Activated CD4-positive, alpha-beta T cell treated with anti-CD3 and anti-CD28 coated beads for 24 hours (primary cell): ENCODE measurements around the gene NRG3.
"Not testable (repeated sequence)": the region's sequence is repeated elsewhere in the genome, so short reads cannot be mapped to it uniquely, and the experiment has no call there.

Experiments used
- DNase-seq, 2 donors: peaks; one replicate each; pipeline ENCODE4 v3.0.0-alpha.2; 2020; ENCODE audit warnings: low read depth in 2 of 2

Gene NRG3

DNA sequence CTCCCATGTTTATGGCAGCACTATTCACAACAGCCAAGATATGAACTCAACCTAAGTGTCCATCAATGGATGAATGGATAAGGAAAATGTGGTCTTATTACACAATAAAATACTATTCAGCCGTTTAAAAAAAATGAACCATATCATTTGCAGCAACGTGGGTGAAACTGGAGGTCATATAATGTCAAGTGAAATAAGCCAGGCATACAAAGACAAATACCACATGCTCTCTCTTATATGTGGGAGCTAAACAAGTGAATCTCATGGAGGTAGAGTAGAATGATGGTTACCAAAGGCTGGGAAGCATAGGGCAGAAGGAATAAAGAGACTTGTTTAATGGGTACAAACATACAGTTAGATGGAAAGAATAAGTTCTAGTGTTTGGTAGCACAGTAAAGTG, 699.1 kb downstream of the NRG3 start:
- DNase-seq: no peak

GRCh38 chr10:82575318-82575717, 700.3 kb downstream of the NRG3 start:
- no peak for DNase-seq

GRCh38 chr10:82576093-82576492, 701.1 kb downstream of the NRG3 start:
- no peak for DNase-seq

- no peak for DNase-seq
Observed at GRCh38 chr10:82581940-82582339, 706.9 kb downstream of the NRG3 start.

DNA sequence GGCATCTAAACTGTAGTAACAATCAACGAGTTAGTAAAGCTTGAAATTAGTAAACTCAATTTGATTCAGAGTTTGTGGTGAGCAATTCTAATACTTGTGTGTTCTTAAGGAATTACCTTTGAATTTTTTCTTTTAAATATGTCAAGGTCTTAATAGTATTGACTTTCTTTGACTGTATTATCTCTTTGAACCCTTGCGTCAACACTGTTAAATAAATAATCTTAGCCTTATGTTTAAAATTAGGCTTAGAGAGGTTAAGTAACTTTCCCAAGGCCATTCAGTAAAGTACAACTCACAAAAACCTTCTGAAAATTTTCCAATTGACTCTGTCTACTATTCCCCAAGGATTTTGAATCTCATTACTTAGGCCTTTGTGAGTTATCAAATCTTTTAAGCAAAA, 716.4 kb downstream of the NRG3 start:
- no peak for DNase-seq

GRCh38 chr10:82597840-82598239, 722.8 kb downstream of the NRG3 start:
- DNase-seq: no peak

GRCh38 chr10:82609845-82610244, 734.9 kb downstream of the NRG3 start:
- DNase-seq: no peak

DNA sequence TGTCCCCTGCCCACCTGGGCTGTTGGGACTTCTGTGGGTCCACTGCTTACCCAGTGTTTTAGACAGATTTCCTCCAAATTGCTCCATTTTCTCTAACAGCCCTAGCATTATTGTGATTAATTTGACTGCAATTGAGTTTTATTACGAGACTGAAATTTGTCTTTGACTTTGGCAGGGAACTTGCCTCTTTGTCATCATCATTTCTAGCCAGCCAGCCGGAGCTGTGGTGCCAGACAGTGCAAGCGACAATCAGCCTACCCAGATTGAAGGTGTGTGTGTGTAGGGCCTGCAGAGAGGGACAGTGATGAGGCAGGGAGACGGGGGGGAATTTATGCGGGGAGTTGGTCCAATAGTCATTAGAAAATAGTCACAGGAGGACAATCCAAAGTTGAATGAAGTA, 743.0 kb downstream of the NRG3 start:
- DNase-seq: no peak

DNA sequence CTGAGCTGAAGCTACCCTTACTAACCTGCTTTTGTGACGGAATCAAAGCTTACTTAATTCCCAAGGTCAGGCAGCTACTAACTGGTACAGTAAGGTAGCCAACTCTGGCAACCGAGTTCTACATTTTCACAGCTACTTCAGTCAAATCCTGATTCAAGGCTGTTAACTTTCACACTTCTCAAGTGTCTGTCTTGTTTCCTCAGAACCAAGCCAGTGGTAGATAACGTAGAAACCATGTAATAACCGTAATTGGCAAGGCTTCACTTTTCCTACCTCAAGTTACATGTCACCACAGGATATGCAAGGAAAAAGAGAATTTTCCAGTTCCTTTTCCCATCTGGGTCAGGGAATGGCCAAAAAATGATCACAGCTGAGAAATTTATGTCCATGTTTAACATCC, 746.7 kb downstream of the NRG3 start:
- no peak for DNase-seq

DNA sequence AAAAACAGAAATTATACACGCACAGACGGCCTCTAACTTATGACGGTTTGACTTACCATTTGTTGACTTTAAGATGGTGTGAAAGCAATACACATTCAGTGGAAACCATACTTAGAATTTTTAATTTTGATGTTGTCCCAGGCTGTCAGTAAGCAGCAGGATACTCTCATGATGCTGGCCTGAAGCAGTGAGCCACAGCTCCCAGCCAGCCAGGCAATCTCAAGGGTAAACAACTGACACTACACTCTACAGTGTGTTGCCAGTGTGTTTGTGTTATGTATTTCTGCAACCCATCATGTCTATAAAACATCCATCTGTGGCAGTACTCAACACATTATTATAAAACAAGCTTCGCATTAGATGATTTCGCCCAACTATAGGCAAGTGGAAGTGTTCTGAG, 747.5 kb downstream of the NRG3 start:
- DNase-seq: no peak

DNA sequence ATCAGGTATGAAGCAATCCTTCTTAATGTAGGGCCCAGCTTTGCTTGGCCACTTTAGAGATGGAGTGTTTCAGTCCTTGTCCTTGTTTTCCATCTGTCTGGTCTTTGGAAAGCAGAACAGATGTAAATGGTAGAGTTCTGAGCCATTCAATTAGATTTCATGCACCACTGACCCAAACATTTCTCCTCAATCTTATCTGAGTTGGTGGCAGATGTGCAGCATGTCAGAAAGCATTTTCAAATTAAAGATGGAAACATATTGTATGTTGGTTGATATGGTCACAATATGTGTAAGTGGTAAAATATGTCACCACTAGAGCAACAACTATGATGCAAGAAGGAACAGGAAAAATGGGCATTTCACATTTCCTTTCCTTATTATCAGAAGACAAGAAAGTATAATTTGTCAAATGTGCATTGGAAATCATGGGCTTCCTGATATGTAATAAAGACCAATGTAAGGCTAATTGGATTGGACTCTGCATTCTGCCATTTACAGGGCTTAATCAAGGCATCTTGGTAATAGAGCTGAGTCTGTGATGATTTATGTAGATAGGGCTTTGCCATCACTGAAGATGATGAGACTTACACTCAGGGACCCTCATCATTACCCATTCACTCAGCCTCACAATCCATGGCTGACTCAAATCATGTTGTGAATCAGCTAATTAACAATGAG, 750.7 kb downstream of the NRG3 start:
- no peak for DNase-seq

DNA sequence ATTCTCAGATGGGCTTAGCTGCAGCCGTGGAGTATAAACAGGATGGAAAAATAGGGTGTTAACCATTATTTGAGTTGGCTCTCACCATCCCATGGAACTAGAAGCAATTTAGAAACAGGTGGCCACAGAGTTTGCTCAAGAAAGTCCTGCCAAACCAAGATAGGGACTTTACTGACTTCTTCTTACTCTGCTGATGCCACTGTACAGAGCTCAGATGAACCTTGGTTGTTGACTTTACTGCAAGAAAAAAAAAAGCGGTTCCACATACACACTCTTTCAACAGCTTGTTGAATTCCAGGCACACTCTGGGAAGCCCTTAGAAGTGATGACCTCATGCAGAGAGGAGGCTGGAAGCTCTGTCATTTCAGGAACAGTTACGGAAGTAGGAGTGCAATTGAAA, 753.4 kb downstream of the NRG3 start:
- DNase-seq: no peak

GRCh38 chr10:82643076-82643475, 768.1 kb downstream of the NRG3 start:
- DNase-seq: no peak

DNA sequence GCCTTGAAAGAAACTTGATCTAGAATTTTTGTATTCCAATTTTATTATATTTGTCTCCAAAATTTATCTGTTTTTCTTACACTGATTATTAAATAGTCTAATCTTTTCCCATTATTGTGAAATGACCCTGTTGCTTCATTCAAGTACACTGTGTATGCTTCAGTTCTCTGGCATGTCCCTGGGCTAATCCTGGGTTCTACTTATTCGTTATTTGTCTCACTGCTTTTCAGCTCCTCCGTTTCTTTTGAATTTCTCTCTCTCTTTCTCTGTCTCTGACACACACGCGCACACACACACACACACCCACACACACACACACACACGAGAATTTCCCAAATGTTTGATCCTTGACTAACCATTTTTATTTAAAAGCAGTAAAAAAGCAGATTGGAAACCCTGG, 768.6 kb downstream of the NRG3 start:
- DNase-seq: no peak

DNA sequence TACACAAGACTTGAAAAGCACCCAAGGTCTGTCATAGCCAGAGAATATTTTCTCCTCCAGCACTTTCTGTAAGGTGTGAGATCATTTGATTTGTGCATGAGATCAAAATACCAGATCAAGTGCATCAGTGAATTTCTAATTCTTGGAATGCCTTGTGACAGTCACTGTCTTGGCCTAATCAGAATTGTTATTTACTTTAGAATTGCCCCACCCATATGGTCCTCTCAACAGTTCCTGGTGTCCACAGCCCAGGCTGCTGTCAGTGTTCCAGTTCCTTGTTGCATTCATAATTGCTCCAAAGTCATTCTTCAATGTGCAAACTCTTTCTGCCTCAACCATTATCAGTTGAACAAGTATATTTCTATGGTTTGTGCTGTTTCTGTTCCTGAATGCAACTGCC, 770.2 kb downstream of the NRG3 start:
- no peak for DNase-seq

DNA sequence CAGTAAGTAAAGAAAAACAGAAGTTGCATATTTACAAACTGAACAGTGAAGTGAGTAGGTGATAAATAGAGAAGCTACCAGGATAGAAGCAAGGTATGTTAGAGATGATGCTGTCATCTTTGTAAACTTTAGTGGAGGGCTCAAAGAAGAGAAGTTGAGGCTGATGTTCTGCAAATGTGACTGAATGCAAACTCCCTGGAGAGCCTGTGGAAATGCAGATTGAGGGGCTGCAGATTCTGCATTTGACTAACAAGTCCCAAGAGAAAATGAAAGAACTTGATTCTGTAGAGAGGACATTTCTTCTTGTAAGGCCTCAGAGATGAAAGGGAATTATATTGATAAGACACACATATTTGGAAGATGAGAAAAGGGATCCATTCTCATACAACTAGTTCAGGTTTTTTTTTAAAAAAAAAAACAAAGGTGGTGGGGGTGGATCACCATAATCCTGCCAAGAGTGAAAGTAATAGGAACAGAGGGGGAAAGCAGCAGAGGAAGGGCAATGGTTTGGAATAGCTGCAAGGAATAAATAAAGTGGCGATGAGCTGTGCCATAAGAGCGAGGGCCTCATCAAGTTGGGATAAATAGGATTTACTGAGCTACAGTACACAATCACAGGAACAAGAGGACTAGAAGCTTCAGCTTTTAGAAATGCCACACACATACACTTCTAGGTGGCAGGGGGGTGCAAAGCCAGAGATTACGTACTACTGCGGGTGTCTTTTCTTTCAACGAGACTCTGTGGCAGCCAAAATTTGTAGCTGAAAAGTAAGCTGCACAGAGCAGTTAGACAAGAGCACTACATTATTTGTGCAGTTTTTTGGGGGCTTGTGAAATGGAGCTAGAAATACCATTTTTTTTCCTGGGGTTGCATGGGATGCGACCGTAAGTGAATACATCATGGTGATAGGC, 778.5 kb downstream of the NRG3 start:
- no peak for DNase-seq

GRCh38 chr10:82660205-82660604, 785.2 kb downstream of the NRG3 start:
- DNase-seq: no peak

GRCh38 chr10:82660986-82661385, 786.0 kb downstream of the NRG3 start:
- no peak for DNase-seq

GRCh38 chr10:82661701-82662100, 786.7 kb downstream of the NRG3 start:
- DNase-seq: no peak

DNA sequence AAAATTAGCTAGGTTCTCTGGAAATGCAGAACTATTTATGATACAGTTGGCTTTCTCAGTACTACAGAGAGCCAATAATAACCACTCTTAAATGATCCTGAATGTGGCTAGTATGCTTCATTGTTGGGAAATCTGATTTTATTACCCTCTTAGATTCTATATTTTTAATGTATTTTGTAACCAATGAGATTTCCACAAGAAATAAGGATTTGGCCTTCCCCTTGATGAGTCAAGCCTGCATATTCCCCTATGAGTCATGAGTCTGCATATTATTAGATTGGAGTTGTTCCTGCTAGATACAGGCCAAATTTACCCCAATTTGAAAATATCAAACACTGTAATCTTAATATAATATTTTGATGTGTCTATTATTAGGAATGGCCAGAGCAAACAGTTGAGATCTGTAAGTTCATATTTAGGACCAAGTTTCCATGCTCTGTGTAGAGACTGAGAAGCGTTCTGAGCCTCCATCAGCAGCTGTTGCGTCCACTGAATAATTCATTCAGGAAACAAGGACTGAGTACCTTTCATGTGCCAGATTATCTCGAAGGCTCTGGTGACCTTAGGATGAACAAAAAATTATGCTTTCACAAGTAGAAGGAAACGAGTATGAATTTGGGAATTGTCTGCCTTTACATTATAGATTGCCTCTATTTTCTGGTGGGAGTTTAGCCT, 793.4 kb downstream of the NRG3 start:
- DNase-seq: no peak

DNA sequence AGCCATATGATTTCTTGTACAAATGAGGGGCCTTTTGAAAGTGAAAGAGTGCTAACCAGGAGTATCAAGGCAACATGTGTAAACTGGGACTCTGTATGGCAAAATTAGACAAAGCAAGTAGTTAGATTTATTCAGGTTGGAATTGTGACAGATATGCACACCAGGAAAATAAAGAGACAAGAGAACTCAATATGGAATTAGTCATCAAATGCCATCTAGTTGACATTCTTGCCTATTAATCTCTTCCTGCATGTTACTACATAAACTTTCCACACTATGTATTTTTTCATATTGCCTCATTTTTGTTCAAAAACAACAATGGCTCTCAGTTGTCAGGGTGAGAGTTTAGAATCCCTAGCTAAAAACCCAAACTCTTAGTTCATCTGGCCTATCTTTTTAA, 799.0 kb downstream of the NRG3 start:
- no peak for DNase-seq

DNA sequence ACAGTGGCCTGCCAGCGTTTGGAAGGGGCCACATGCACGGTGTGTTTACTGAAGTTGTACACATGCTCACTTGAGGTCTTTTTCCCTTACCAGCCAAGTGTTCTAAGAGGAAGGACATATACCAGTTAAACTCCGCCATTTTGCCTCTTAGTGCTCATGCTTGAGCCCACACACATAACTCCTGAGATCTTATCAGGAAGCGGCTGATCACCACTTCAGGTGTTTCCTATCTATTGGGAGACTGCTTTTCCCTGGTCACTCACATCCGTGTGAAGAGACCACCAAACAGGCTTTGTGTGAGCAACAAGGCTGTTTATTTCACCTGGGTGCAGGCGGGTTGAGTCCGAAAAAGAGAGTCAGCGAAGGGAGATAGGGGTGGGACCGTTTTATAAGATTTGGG, 802.9 kb downstream of the NRG3 start:
- DNase-seq: not testable (repeated sequence)

DNA sequence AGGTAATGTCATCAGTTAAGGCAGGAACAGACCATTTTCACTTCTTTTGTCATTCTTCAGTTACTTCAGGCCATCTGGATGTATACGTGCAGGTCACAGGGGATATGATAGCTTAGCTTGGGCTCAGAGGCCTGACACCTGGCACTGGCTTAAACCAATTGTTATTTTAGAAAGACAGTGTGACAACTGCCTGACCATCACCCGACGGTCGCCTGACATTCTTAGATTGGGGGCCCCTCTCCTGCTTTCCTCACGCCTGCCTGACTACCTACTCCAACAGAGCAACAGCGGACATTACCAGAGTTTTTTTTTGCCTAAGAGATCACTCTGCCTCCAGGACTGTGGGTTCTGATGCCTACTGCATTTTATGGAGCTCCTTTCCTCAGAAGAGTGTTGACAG, 803.5 kb downstream of the NRG3 start:
- not testable (repeated sequence) for DNase-seq
